Right atrium auricular region (tissue), 2 donors: ENCODE data around the gene EPB41L4A. TPM values are rescaled to one million over a fixed set of nuclear protein-coding genes. Genes with fewer than 3 reads are reported as not detected.

Experiments used
- DNase-seq: peaks from one replicate; pipeline ENCODE4 v3.0.0-alpha.2; 2019; ENCODE audit warnings: low spot score
- H3K27ac ChIP-seq, 2 donors: fragments of 200-600 bp; sonication (generic); 1 replicate in 1 of 2; 2 replicates in 1 of 2; pipeline ENCODE4 v1.5.1; 2016 to 2019
- H3K27me3 ChIP-seq, 2 donors: fragments of 200-600 bp; sonication (generic); one replicate each; pipeline versions ENCODE4 v1.5.1 to v1.6.0; 2017 to 2019
- H3K36me3 ChIP-seq: fragments of 200-600 bp; sonication (generic); one replicate; pipeline ENCODE4 v1.5.1; 2016
- H3K4me1 ChIP-seq, 2 donors: fragments of 200-600 bp; sonication (generic); one replicate each; pipeline versions ENCODE4 v1.5.1 to v1.6.0; 2017 to 2019
- H3K4me3 ChIP-seq, 2 donors: fragments of 200-600 bp; sonication (generic); 1 replicate in 1 of 2; 2 replicates in 1 of 2; pipeline ENCODE4 v1.5.1; 2017 to 2019; ENCODE audit warnings: mild to moderate bottlenecking in 1 of 2, moderate library complexity in 1 of 2
- H3K9me3 ChIP-seq, 2 donors: fragments of 200-600 bp; sonication (generic); one replicate each; pipeline ENCODE4 v1.5.1; 2019
- CTCF ChIP-seq, 2 donors: fragments of 200-600 bp; sonication (generic); IDR thresholded peaks; one replicate each; pipeline ENCODE4 v1.5.1; 2019; ENCODE audit warnings: antibody characterized with exemption in 2 of 2
- total RNA-seq, 2 donors: library from RNA; depleted of rRNA; stranded (reverse); fragments of >200 nt; gene quantifications; one replicate each; pipeline ENCODE4 v1.1.0, GENCODE V29; 2016

EPB41L4A gene
- total RNA-seq, 2 donors from 2014 or later: 13.8 to 17.9 TPM

- H3K27ac ChIP-seq: no peak overlapping the region
- no peaks in the 10 kb centered on the region for H3K4me1 ChIP-seq
- TF ChIP-seq CTCF (IDR thresholded peaks at IDR 0.05): no peak
- no peaks in the 10 kb centered on the region for H3K27me3 ChIP-seq
- no peak overlapping the region for H3K4me3 ChIP-seq
- no peaks in the 10 kb centered on the region for H3K9me3 ChIP-seq
- no peak for DNase-seq
- no peaks in the 10 kb centered on the region for H3K36me3 ChIP-seq
Measured at GRCh38 chr5:112126982-112127381, 292.1 kb downstream of the EPB41L4A start.

GRCh38 chr5:112125903-112126302, 293.2 kb downstream of the EPB41L4A start:
- no peak overlapping the region for H3K27ac ChIP-seq
- H3K4me3 ChIP-seq: no peak overlapping the region
- no peak for DNase-seq
- no peaks in the 10 kb centered on the region for H3K36me3 ChIP-seq
- no peak for TF ChIP-seq CTCF (IDR thresholded peaks at IDR 0.05)
- no peaks in the 10 kb centered on the region for H3K4me1 ChIP-seq
- H3K9me3 ChIP-seq: peaks cover 0 to 5% of the 10 kb centered on the region in 2 donors
- H3K27me3 ChIP-seq: no peaks in the 10 kb centered on the region

- Histone ChIP-seq H3K4me3 (no peak overlapping the region), H3K27ac (no peak overlapping the region), H3K4me1 (no peaks in the 10 kb centered on the region), H3K36me3 (no peaks in the 10 kb centered on the region), H3K27me3 (no peaks in the 10 kb centered on the region), H3K9me3 (peaks cover 0 to 8% of the 10 kb centered on the region in 2 donors)
- TF ChIP-seq CTCF (IDR thresholded peaks at IDR 0.05): no peak
- DNase-seq: no peak
Measured at GRCh38 chr5:112124788-112125187, 294.3 kb downstream of the EPB41L4A start.

GRCh38 chr5:112123086-112123485, 296.0 kb downstream of the EPB41L4A start:
- Histone ChIP-seq H3K4me1 (no peaks in the 10 kb centered on the region), H3K36me3 (no peaks in the 10 kb centered on the region), H3K4me3 (no peak overlapping the region), H3K9me3 (peaks cover 0 to 8% of the 10 kb centered on the region in 2 donors), H3K27me3 (no peaks in the 10 kb centered on the region), H3K27ac (no peak overlapping the region)
- no peak for DNase-seq
- no peak for TF ChIP-seq CTCF (IDR thresholded peaks at IDR 0.05)

GRCh38 chr5:112122353-112122752, 296.7 kb downstream of the EPB41L4A start:
- TF ChIP-seq CTCF (IDR thresholded peaks at IDR 0.05): no peak
- Histone ChIP-seq H3K4me1 (no peaks in the 10 kb centered on the region), H3K36me3 (no peaks in the 10 kb centered on the region), H3K4me3 (no peak overlapping the region), H3K9me3 (peaks cover 0 to 8% of the 10 kb centered on the region in 2 donors), H3K27ac (no peak overlapping the region), H3K27me3 (no peaks in the 10 kb centered on the region)
- DNase-seq: no peak

GRCh38 chr5:112121258-112121657, 297.8 kb downstream of the EPB41L4A start:
- H3K9me3 ChIP-seq: peaks cover 0 to 8% of the 10 kb centered on the region in 2 donors

More at GRCh38 chr5:112121258-112121657, 297.8 kb downstream of the EPB41L4A start:
- no peak for DNase-seq
- H3K36me3 ChIP-seq: no peaks in the 10 kb centered on the region
- no peak overlapping the region for H3K4me3 ChIP-seq
- no peak overlapping the region for H3K27ac ChIP-seq
- no peaks in the 10 kb centered on the region for H3K4me1 ChIP-seq
- no peaks in the 10 kb centered on the region for H3K27me3 ChIP-seq
- TF ChIP-seq CTCF (IDR thresholded peaks at IDR 0.05): no peak
